IMR-90 (cell line): ENCODE data around the gene DEFB119. TPM values are rescaled to one million over a fixed set of nuclear protein-coding genes. Genes with fewer than 3 reads are reported as not detected.

Experiments
- ATAC-seq: fragments of 200-7000 bp; cut with Tn5 transposase; 2 replicates; pipeline ENCODE4 v1.9.1; 2020; ENCODE audit warnings: low read depth, mild to moderate bottlenecking, moderate library complexity
- BruUV-seq: library from RNA; stranded (reverse); fragments of 400-500 nt; replicated peaks from 2 replicates; lab custom pipeline; 2021; lab: Mats Ljungman, UMichigan
- CTCF ChIA-PET: fragments of 300-600 bp; formaldehyde crosslinking; extraction: SDS; loops from one replicate; lab custom pipeline; 2021; ENCODE audit warnings: antibody characterized with exemption; lab: Yijun Ruan, JAX
- POLR2A ChIA-PET: fragments of 300-600 bp; sonication (Branson Sonifier 250); formaldehyde crosslinking; loops from one replicate; lab custom pipeline; 2022; ENCODE audit warnings: antibody characterized with exemption; ENCODE audit not compliant: unreplicated experiment; lab: Charles Lee
- DNase-seq: peaks from one replicate; pipeline ENCODE4 v3.0.0; 2013
- H2AFZ ChIP-seq: replicated peaks from 2 replicates; pipeline ENCODE3; 2013; ENCODE audit warnings: low read length, mild to moderate bottlenecking; ENCODE audit not compliant: poor library complexity
- H2AK5ac ChIP-seq: 2 replicates; pipeline ENCODE4 v1.6.1; 2013; ENCODE audit warnings: low read depth, low read length, inconsistent platforms
- H2AK9ac ChIP-seq: replicated peaks from 2 replicates; pipeline ENCODE3; 2013; ENCODE audit warnings: mild to moderate bottlenecking, low read depth, low read length, moderate library complexity; ENCODE audit not compliant: poor library complexity
- H2BK120ac ChIP-seq: 2 replicates; pipeline ENCODE4 v1.6.1; 2013; ENCODE audit warnings: low read depth, low read length, inconsistent platforms
- H2BK15ac ChIP-seq: 3 replicates; pipeline ENCODE4 v1.6.1; 2013; ENCODE audit warnings: low read depth, low read length, inconsistent platforms
- H2BK20ac ChIP-seq: 2 replicates; pipeline ENCODE4 v1.6.1; 2013; ENCODE audit warnings: low read depth, mild to moderate bottlenecking, inconsistent platforms, low read length, moderate library complexity
- H2BK5ac ChIP-seq: 2 replicates; pipeline ENCODE4 v1.6.1; 2013; ENCODE audit warnings: mild to moderate bottlenecking, low read depth, low read length, inconsistent platforms; ENCODE audit not compliant: poor library complexity, severe bottlenecking
- H3K14ac ChIP-seq: replicated peaks from 2 replicates; pipeline ENCODE4 v1.6.1; 2013; ENCODE audit warnings: low read depth, low read length, inconsistent platforms
- H3K18ac ChIP-seq: 2 replicates; pipeline ENCODE4 v1.6.1; 2013; ENCODE audit warnings: low read depth, low read length, control low read depth
- H3K23ac ChIP-seq: 2 replicates; pipeline ENCODE4 v1.6.1; 2013; ENCODE audit warnings: low read depth, low read length, inconsistent platforms
- H3K27ac ChIP-seq: 2 replicates; pipeline ENCODE4 v1.5.1; 2013; ENCODE audit warnings: mild to moderate bottlenecking, control low read depth, low read length; ENCODE audit not compliant: insufficient read depth
- H3K27me3 ChIP-seq: 2 replicates; pipeline ENCODE4 v1.6.1; 2013; ENCODE audit warnings: low read length; ENCODE audit not compliant: control insufficient read depth, insufficient read depth
- H3K36me3 ChIP-seq: 2 replicates; pipeline ENCODE4 v1.6.1; 2013; ENCODE audit warnings: low read length, mixed read lengths; ENCODE audit not compliant: control insufficient read depth, insufficient read depth
- H3K4ac ChIP-seq: 2 replicates; pipeline ENCODE4 v1.6.1; 2013; ENCODE audit warnings: low read depth, low read length, inconsistent platforms
- H3K4me1 ChIP-seq: 2 replicates; pipeline ENCODE4 v1.6.1; 2013; ENCODE audit warnings: low read length, mixed read lengths; ENCODE audit not compliant: control insufficient read depth, insufficient read depth
- H3K4me2 ChIP-seq: 2 replicates; pipeline ENCODE4 v1.6.1; 2013; ENCODE audit warnings: low read depth, mild to moderate bottlenecking, control low read depth, low read length, moderate library complexity
- H3K4me3 ChIP-seq: 2 replicates; pipeline ENCODE4 v1.5.1; 2013; ENCODE audit warnings: low read depth, mild to moderate bottlenecking, control low read depth, low read length, moderate library complexity; ENCODE audit not compliant: insufficient read depth
- H3K56ac ChIP-seq: 2 replicates; pipeline ENCODE4 v1.6.1; 2013; ENCODE audit warnings: low read length, inconsistent platforms; ENCODE audit not compliant: insufficient read depth; ENCODE audit errors: extremely low read depth
- H3K79me1 ChIP-seq, 2 experiments: 2 replicates each; pipeline ENCODE4 v1.6.1; 2013; ENCODE audit warnings: low read length in 2 of 2, inconsistent platforms in 1 of 2, low read depth in 1 of 2
- H3K9ac ChIP-seq: 2 replicates; pipeline ENCODE4 v1.6.1; 2013; ENCODE audit warnings: low read depth, low read length, control low read depth
- H3K9me1 ChIP-seq: 2 replicates; pipeline ENCODE4 v1.6.1; 2013; ENCODE audit warnings: low read length, inconsistent platforms; ENCODE audit not compliant: insufficient read depth
- H3K9me3 ChIP-seq: 2 replicates; pipeline ENCODE4 v1.6.1; 2013; ENCODE audit warnings: low read length; ENCODE audit not compliant: control insufficient read depth, insufficient read depth
- H4K20me1 ChIP-seq: 2 replicates; pipeline ENCODE4 v1.6.1; 2013; ENCODE audit warnings: low read length, inconsistent platforms; ENCODE audit not compliant: insufficient read depth
- H4K5ac ChIP-seq: 2 replicates; pipeline ENCODE4 v1.6.1; 2013; ENCODE audit warnings: mild to moderate bottlenecking, low read depth, low read length, control low read depth
- H4K8ac ChIP-seq, 2 experiments: 2 replicates each; pipeline ENCODE4 v1.6.1; 2013; ENCODE audit warnings: low read depth in 2 of 2, low read length in 2 of 2, control low read depth in 1 of 2, inconsistent platforms in 1 of 2
- H4K91ac ChIP-seq: 2 replicates; pipeline ENCODE4 v1.6.1; 2013; ENCODE audit warnings: low read depth, low read length, inconsistent platforms; ENCODE audit not compliant: insufficient read depth
- CEBPB ChIP-seq: IDR thresholded peaks from 2 replicates; pipeline ENCODE4 v1.6.1; 2012; ENCODE audit warnings: low read depth, low read length, improper control_type of control experiment
- FOS ChIP-seq: fragments of 150-350 bp; IDR thresholded peaks from 2 replicates; pipeline ENCODE4 v1.6.1; 2016; ENCODE audit warnings: low read depth, low read length
- MXI1 ChIP-seq: IDR thresholded peaks from 2 replicates; pipeline ENCODE4 v1.6.1; 2012; ENCODE audit warnings: low read depth, mild to moderate bottlenecking, low read length, moderate library complexity, borderline replicate concordance
- POLR2A ChIP-seq: IDR thresholded peaks from 2 replicates; pipeline ENCODE4 v1.6.1; 2012; ENCODE audit warnings: mild to moderate bottlenecking, low read depth, low read length
- RFX5 ChIP-seq: IDR thresholded peaks from 2 replicates; pipeline ENCODE4 v1.8.0; 2012; ENCODE audit warnings: low read depth, mild to moderate bottlenecking, low read length, moderate library complexity
- SMC3 ChIP-seq: fragments of 150-350 bp; IDR thresholded peaks from 2 replicates; pipeline ENCODE4 v1.6.1; 2016; ENCODE audit warnings: low read depth, mild to moderate bottlenecking, antibody characterized with exemption, low read length, moderate library complexity
- WGBS, 2 experiments: methylation state at CpG; one replicate each; pipeline versions ENCODE4 v1.1.5 to v1.1.7; 2013; ENCODE audit warnings: missing lambda C conversion rate in 2 of 2; ENCODE audit not compliant: insufficient read length in 1 of 2; ENCODE audit errors: extremely low coverage in 2 of 2; 5-methylcytosine and 5-hydroxymethylcytosine counted together
- dilution Hi-C: fragments of 300-500 bp; cut with HindIII; formaldehyde crosslinking; loops from one replicate; pipeline ENCODE4 v1.14.3; 2018; ENCODE audit warnings: low sequenced_read_pairs; ENCODE audit not compliant: unreplicated experiment
- in situ Hi-C: fragments of 300-500 bp; cut with MboI; formaldehyde crosslinking; loops from 3 replicates; pipeline ENCODE4 v1.14.3; 2019; ENCODE audit warnings: low sequenced_read_pairs, inconsistent platforms, mixed read lengths
- intact Hi-C: fragments of 100-400 bp; cut with micrococcal nuclease; formaldehyde crosslinking; loops from 2 replicates; pipeline ENCODE4 v1.10.0; 2022
- polyA plus RNA-seq, 3 experiments: library from polyadenylated mRNA; depleted of rRNA; stranded (reverse); fragments of >200 nt; gene quantifications; 2 replicates each; pipeline ENCODE4 v1.2.3, GENCODE V29; 2012; ENCODE audit warnings: low replicate concordance in 1 of 3
- total RNA-seq: library from RNA; depleted of rRNA; stranded (reverse); fragments of >200 nt; gene quantifications from 2 replicates; pipeline ENCODE4 v1.2.3, GENCODE V29; 2012

Gene DEFB119
- total and polyA plus RNA-seq, 2 of the 4 experiments (the other 2 are of a cell fraction): not detected

GRCh38 chr20:31355981-31356380, 34.4 kb downstream of the DEFB119 start:
- no peak for ATAC-seq
- Histone ChIP-seq H3K79me1 (no peaks in the 10 kb centered on the region), H4K8ac (no peak overlapping the region), H2BK5ac (no peak overlapping the region), H3K4me2 (no peak overlapping the region), H4K91ac (no peak overlapping the region), H3K23ac (no peak overlapping the region), H3K9ac (no peak overlapping the region), H4K20me1 (no peaks in the 10 kb centered on the region), H2BK15ac (no peak overlapping the region), H2AK9ac (no peak overlapping the region), H3K56ac (no peak overlapping the region), H4K5ac (no peak overlapping the region), H2BK20ac (no peak overlapping the region), H2AFZ (no peak overlapping the region), H3K9me1 (no peaks in the 10 kb centered on the region), H3K27me3 (no peaks in the 10 kb centered on the region), H3K4me1 (no peaks in the 10 kb centered on the region), H3K27ac (no peak overlapping the region), H3K18ac (no peak overlapping the region), H2BK120ac (no peak overlapping the region), H3K36me3 (no peaks in the 10 kb centered on the region), H3K9me3 (no peaks in the 10 kb centered on the region; the same call in 1 of the 2 replicates), H3K4me3 (no peak overlapping the region), H2AK5ac (no peak overlapping the region), H3K4ac (no peak overlapping the region), H3K14ac (no peak overlapping the region)
- no CpG with 5 or more reads among the region's 1 CpG for WGBS, 2 experiments
- no TSS peak for BruUV-seq
- in situ Hi-C loops: no loop called here
- POLR2A ChIA-PET: no interaction called here
- intact Hi-C loops: no loop called here
- dilution Hi-C loops: no loop called here
- CTCF ChIA-PET: no interaction called here
- TF ChIP-seq POLR2A: no peak
- TF ChIP-seq SMC3: no peak
- no peak for TF ChIP-seq CEBPB
- no peak for TF ChIP-seq FOS
- TF ChIP-seq RFX5: no peak
- TF ChIP-seq MXI1: no peak
- DNase-seq: no peak
